CD4-positive, alpha-beta T cell (primary cell): Measurements from ENCODE around the gene BDH1. TPM values are rescaled to one million over a fixed set of nuclear protein-coding genes. Genes with fewer than 3 reads are reported as not detected.

Experiments used
- ATAC-seq: fragments of 200-7000 bp; cut with Tn5 transposase; one replicate; pipeline ENCODE4 v1.10.0; 2022; ENCODE audit warnings: mild to moderate bottlenecking; ENCODE audit not compliant: poor library complexity
- CTCF ChIA-PET: fragments of 350-600 bp; sonication (Branson Sonifier 250); formaldehyde crosslinking; loops from one replicate; lab custom pipeline; 2021; ENCODE audit warnings: antibody characterized with exemption, inconsistent platforms; lab: Charles Lee
- POLR2A ChIA-PET: fragments of 350-600 bp; sonication (Branson Sonifier 250); formaldehyde crosslinking; loops from one replicate; lab custom pipeline; 2021; ENCODE audit warnings: antibody characterized with exemption, inconsistent platforms; lab: Charles Lee
- DNase-seq, 14 experiments: peaks; one replicate each; pipeline ENCODE4 v3.0.0-alpha.2; 2013 to 2020; ENCODE audit warnings: mixed read lengths in 2 of 14
- H3K27ac ChIP-seq, 2 donors: one replicate each; pipeline versions ENCODE4 v1.5.1 to v1.7.0; 2013; ENCODE audit warnings: low read length in 2 of 2, low read depth in 1 of 2, mild to moderate bottlenecking in 1 of 2
- H3K27me3 ChIP-seq, 2 experiments: 1 replicate in 1 of 2; 2 replicates in 1 of 2; pipeline versions ENCODE4 v1.6.1 to v1.7.0; 2013; ENCODE audit warnings: low read length in 2 of 2, control low read depth in 1 of 2, mild to moderate bottlenecking in 1 of 2, moderate library complexity in 1 of 2; ENCODE audit not compliant: insufficient read depth in 2 of 2, control insufficient read depth in 1 of 2
- H3K36me3 ChIP-seq: one replicate; pipeline ENCODE4 v1.6.1; 2013; ENCODE audit warnings: low read length, control low read depth; ENCODE audit not compliant: insufficient read depth
- H3K4me1 ChIP-seq: one replicate; pipeline ENCODE4 v1.6.1; 2013; ENCODE audit warnings: low read length, control low read depth; ENCODE audit not compliant: insufficient read depth
- H3K4me3 ChIP-seq: one replicate; pipeline ENCODE4 v1.5.1; 2013; ENCODE audit warnings: mild to moderate bottlenecking, low read length, moderate library complexity
- H3K9me3 ChIP-seq, 2 experiments: 1 replicate in 1 of 2; 2 replicates in 1 of 2; pipeline versions ENCODE4 v1.6.1 to v1.7.0; 2013; ENCODE audit warnings: low read length in 2 of 2, mild to moderate bottlenecking in 2 of 2, control low read depth in 1 of 2, moderate library complexity in 1 of 2; ENCODE audit not compliant: control insufficient read depth in 1 of 2, insufficient read depth in 1 of 2
- H3K27ac Mint-ChIP-seq: one replicate; pipeline ENCODE4 v1.8.0; 2020; ENCODE audit warnings: mixed read lengths
- H3K27me3 Mint-ChIP-seq: one replicate; pipeline ENCODE4 v1.8.0; 2021; ENCODE audit warnings: mixed read lengths
- H3K36me3 Mint-ChIP-seq: one replicate; pipeline ENCODE4 v1.8.0; 2021; ENCODE audit warnings: low read depth, mixed read lengths
- H3K4me1 Mint-ChIP-seq: one replicate; pipeline ENCODE4 v1.8.0; 2021; ENCODE audit warnings: low read depth, mixed read lengths
- H3K4me3 Mint-ChIP-seq: one replicate; pipeline ENCODE4 v1.8.0; 2020; ENCODE audit warnings: mild to moderate bottlenecking, mixed read lengths
- H3K9me3 Mint-ChIP-seq: one replicate; pipeline ENCODE4 v1.8.0; 2020; ENCODE audit warnings: mixed read lengths
- CTCF ChIP-seq: fragments of 200-600 bp; IDR thresholded peaks from one replicate; pipeline ENCODE4 v1.8.0; 2022; ENCODE audit warnings: antibody characterized with exemption, mild to moderate bottlenecking
- intact Hi-C, 2 experiments: fragments of 100-400 bp; cut with DNase I in 1 of 2; cut with micrococcal nuclease in 1 of 2; formaldehyde crosslinking; loops; one replicate each; pipeline versions ENCODE4 v1.15.1 to v1.9.0; 2023 to 2025; cut with DNase I, micrococcal nuclease
- total RNA-seq, 174 experiments: library from RNA in 2 of 174; stranded (reverse) in 2 of 174; gene quantifications; one replicate each; pipeline ENCODE4 v1.2.3 and lab custom pipeline; 2021 to 2026

The BDH1 gene
- total RNA-seq, 2 experiments from 2014 or later: 17.7 to 22.2 TPM

DNA sequence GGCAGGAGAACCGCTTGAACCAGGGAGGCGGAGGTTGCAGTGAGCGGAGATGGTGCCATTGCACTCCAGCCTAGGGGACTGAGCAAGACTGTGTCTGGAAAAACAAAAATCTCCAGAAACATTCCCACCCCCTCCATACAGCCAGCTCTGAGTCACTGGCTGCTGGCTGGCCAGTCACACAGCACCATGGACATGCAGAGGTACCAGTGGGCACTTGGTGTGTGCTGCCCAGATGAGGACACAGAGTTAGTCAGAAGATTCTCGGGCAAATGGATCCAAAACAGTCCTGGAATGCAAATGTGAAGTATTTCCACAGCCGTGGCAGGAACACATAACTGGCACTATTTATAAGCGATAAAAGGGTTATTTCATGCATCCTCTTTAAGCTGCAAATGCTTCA lies 44.6 kb downstream of the BDH1 start:
- Histone ChIP-seq H3K36me3 (peaks cover 30% of the 10 kb centered on the region), H3K4me3 (no peak overlapping the region), H3K9me3 (no peaks in the 10 kb centered on the region), H3K4me1 (peaks cover 8% of the 10 kb centered on the region), H3K27ac (no peak overlapping the region), H3K27me3 (no peaks in the 10 kb centered on the region)
- intact Hi-C loops: no loop called here
- H3K27ac Mint-ChIP-seq: no peak overlapping the region
- H3K4me3 Mint-ChIP-seq: no peak overlapping the region
- ATAC-seq: no peak
- peaks cover 3% of the 10 kb centered on the region for H3K4me1 Mint-ChIP-seq
- H3K27me3 Mint-ChIP-seq: no peaks in the 10 kb centered on the region
- H3K9me3 Mint-ChIP-seq: no peaks in the 10 kb centered on the region
- peaks cover 43% of the 10 kb centered on the region for H3K36me3 Mint-ChIP-seq
- TF ChIP-seq CTCF: no peak
- no peak for DNase-seq
- POLR2A ChIA-PET: no interaction called here
- CTCF ChIA-PET: interaction anchor here (2.4 kb wide), 1 partner anchor 254 kb away, joined by 15 read pairs; no protein-coding TSS in a partner anchor

DNA sequence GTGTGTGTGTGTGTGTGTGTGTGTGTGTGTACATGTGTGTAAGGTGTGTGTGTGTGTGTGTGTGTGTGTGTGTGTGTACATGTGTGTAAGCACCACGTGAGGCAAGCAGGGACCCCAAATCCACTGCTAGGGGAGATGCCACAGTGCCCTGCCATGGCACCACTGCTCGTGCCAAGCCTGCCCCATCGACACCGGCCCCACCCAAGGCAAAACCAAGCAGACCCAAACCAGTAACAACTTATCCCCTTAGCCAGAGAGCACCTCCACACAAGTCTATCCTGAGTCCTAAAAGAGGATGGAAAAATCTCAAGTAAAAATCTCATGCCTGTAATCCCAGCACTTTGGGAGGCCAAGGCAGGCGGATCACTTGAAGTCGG lies 45.1 kb downstream of the BDH1 start:
- Mint-ChIP-seq H3K27ac (no peak overlapping the region), H3K4me1 (peaks cover 3% of the 10 kb centered on the region), H3K4me3 (no peak overlapping the region), H3K9me3 (no peaks in the 10 kb centered on the region), H3K36me3 (peaks cover 38% of the 10 kb centered on the region), H3K27me3 (no peaks in the 10 kb centered on the region)
- DNase-seq (no peak), ATAC-seq (no peak)
- intact Hi-C loops: loop anchor here (1.0 kb wide), 3 partner anchors 253 to 286 kb away; no protein-coding TSS in a partner anchor
- POLR2A ChIA-PET: no interaction called here
- no peak for TF ChIP-seq CTCF
- Histone ChIP-seq H3K4me1 (peaks cover 8% of the 10 kb centered on the region), H3K9me3 (no peaks in the 10 kb centered on the region), H3K27ac (no peak overlapping the region), H3K27me3 (no peaks in the 10 kb centered on the region), H3K4me3 (no peak overlapping the region), H3K36me3 (peaks cover 27% of the 10 kb centered on the region)
- CTCF ChIA-PET: interaction anchor here (1.4 to 2.4 kb wide), 2 partner anchors 254 to 285 kb away, joined by 3 to 15 read pairs; no protein-coding TSS in a partner anchor

- Mint-ChIP-seq H3K27ac (no peak overlapping the region), H3K9me3 (no peaks in the 10 kb centered on the region), H3K4me3 (no peak overlapping the region), H3K27me3 (no peaks in the 10 kb centered on the region), H3K36me3 (peaks cover 25% of the 10 kb centered on the region), H3K4me1 (peaks cover 3% of the 10 kb centered on the region)
- Histone ChIP-seq H3K4me1 (peaks cover 8% of the 10 kb centered on the region), H3K9me3 (no peaks in the 10 kb centered on the region), H3K36me3 (peaks cover 18% of the 10 kb centered on the region), H3K4me3 (no peak overlapping the region), H3K27me3 (no peaks in the 10 kb centered on the region), H3K27ac (no peak overlapping the region)
- POLR2A ChIA-PET: no interaction called here
- DNase-seq: no peak
- CTCF ChIA-PET: interaction anchor here (1.4 to 2.4 kb wide), 2 partner anchors 252 to 284 kb away, joined by 3 to 15 read pairs; no protein-coding TSS in a partner anchor
- no peak for TF ChIP-seq CTCF
- intact Hi-C loops: no loop called here
- no peak for ATAC-seq
Observed at GRCh38 chr3:197508924-197509775, 46.6 kb downstream of the BDH1 start.
